Mucosa of descending colon (tissue), 3 donors: ENCODE measurements around the gene FOXD2. TPM values are rescaled to one million over a fixed set of nuclear protein-coding genes. Genes with fewer than 3 reads are reported as not detected.

ENCODE experiments used
- ATAC-seq: fragments of 200-7000 bp; cut with Tn5 transposase; one replicate; pipeline ENCODE4 v1.9.1; 2020; ENCODE audit warnings: mild to moderate bottlenecking, moderate library complexity
- DNase-seq, 3 donors: peaks; one replicate each; pipeline ENCODE4 v3.0.0-alpha.2; 2020
- H3K36me3 ChIP-seq: fragments of 200-600 bp; one replicate; pipeline ENCODE4 v1.8.0; 2021; ENCODE audit warnings: low read depth, mild to moderate bottlenecking
- H3K4me1 ChIP-seq: fragments of 200-600 bp; one replicate; pipeline ENCODE4 v1.8.0; 2021; ENCODE audit warnings: low read depth, mild to moderate bottlenecking
- H3K4me3 ChIP-seq: fragments of 200-600 bp; one replicate; pipeline ENCODE4 v1.8.0; 2021; ENCODE audit warnings: mild to moderate bottlenecking
- H3K9me3 ChIP-seq: fragments of 200-600 bp; one replicate; pipeline ENCODE4 v1.8.0; 2021; ENCODE audit warnings: mild to moderate bottlenecking
- intact Hi-C, 2 donors: fragments of 100-400 bp; cut with DNase I in 1 of 2; cut with micrococcal nuclease in 1 of 2; formaldehyde crosslinking; loops; one replicate each; pipeline versions ENCODE4 v1.11.0 to v1.11.1; 2022; cut with DNase I, micrococcal nuclease
- total RNA-seq, 3 donors: library from RNA; stranded (reverse); fragmentation: NEBNext Ultra II Directional in 2 of 3; extraction: Animal tissue kit (Norgen Biotek cat#: 25700) in 2 of 3; gene quantifications; one replicate each; pipeline versions ENCODE4 v1.2.1 to v1.2.4, GENCODE V29; 2021 to 2023
- TF ChIP-seq, protein P1 (sequence below): fragments of 200-600 bp; IDR thresholded peaks from one replicate; pipeline ENCODE4 v1.8.0; 2022; ENCODE audit warnings: antibody characterized with exemption, mild to moderate bottlenecking
- donor health status: DM: no; HTN: no; CAD: no; lungs with moderate emphysema.
- donor health status: DM: no; HTN: no; CAD: no.
- donor health status: DM: no; HTN: yes; CAD: no.

FOXD2 gene
- total RNA-seq, 3 donors from 2014 or later, result 7.7 to 24.8 (median 17.1) TPM

DNA sequence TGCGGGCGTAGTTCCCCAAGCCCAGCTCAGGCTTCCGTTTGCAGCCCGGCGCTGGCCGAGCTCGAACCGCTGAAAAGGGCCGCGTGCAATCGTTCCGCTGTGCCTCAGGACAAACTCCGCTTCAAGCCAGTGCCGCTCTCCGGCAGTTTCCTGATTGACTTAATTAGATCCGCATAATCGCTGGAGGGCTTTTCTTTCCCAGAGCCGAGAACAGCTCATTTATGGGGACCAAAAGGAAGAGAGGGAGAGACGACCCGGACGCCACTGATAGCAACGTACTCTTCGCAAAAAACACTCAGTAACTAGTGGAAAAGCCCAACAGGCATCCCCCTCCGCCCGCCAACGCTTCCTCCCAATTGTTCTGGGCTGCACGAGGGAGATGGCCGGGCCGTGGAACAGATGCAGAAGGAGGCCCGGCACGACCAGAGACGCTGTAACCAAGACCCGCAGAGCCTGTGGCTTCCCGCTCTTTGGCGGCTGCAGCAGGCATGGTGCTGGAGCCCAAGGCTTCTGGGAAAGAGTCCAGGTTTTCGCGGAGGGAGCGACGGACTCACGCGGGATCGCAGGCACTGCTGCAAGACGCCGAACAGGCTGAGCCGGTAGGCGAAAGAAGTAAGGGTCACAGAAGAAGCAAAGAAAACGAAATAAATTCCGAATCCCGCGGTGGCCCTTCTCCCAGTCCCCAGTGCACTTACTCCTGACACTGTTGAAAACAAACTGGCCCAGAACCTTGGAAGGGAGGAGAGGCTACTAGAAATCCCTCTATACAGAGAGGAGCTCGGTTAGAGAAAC is 3.6 kb upstream of the FOXD2 start:
- intact Hi-C loops, result loop anchor here (2.0 to 5.0 kb wide), 2 partner anchors 273 to 293 kb away; no protein-coding TSS in a partner anchor
- ATAC-seq, result no peak
- TF ChIP-seq, protein P1, sequence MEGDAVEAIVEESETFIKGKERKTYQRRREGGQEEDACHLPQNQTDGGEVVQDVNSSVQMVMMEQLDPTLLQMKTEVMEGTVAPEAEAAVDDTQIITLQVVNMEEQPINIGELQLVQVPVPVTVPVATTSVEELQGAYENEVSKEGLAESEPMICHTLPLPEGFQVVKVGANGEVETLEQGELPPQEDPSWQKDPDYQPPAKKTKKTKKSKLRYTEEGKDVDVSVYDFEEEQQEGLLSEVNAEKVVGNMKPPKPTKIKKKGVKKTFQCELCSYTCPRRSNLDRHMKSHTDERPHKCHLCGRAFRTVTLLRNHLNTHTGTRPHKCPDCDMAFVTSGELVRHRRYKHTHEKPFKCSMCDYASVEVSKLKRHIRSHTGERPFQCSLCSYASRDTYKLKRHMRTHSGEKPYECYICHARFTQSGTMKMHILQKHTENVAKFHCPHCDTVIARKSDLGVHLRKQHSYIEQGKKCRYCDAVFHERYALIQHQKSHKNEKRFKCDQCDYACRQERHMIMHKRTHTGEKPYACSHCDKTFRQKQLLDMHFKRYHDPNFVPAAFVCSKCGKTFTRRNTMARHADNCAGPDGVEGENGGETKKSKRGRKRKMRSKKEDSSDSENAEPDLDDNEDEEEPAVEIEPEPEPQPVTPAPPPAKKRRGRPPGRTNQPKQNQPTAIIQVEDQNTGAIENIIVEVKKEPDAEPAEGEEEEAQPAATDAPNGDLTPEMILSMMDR, result no peak
- no peaks in the 10 kb centered on the region for H3K36me3 ChIP-seq
- DNase-seq, result peak in 2 of 3 donors; percentile 57 to 67
- no peaks in the 10 kb centered on the region for H3K9me3 ChIP-seq
- no peak overlapping the region for H3K4me3 ChIP-seq
- H3K4me1 ChIP-seq, result peaks cover 12% of the 10 kb centered on the region

DNA sequence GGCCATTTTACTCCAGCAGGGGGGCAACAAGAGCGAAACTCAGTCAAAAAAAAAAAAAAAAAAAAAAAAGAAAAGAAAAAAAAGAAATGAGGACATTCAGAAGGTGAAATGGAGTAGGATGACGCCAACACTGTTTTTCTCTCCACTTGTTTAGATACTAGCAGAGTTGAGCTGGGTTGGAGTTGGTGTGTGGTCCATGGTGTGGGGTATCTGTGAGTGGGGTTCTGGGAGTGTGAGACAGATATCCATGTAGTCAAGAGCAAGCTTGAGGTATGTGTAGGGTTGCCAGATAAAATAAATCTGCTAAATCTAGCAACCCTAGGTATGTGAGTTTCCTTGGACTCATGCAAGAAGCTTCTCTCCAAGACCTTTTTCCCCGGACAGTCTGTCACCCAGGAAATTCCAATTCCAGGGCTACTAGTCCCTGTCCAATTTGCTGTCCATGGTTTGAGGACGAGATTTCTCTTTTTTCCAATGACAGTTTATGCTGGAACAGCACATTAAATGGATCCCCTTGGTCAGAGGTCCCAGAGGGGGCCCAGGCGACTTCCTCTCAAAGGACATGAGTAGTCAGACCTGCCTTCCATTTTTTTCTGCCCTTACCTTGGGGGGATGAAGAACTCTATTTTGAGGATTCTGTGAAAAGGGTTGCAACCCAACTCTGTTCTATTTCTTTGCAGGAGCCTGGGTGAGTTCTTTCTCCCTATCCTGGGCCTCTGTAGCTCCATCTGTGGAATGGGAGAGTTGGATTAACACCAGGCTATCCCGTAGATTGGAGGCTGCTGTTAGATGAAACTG is 2.1 kb upstream of the FOXD2 start:
- intact Hi-C loops, result loop anchor here in 1 of 2 donors (2.0 kb wide), 1 partner anchor 291 kb away; no protein-coding TSS in a partner anchor
- ATAC-seq (no peak), DNase-seq (no peak)
- H3K9me3 ChIP-seq, result no peaks in the 10 kb centered on the region
- no peak overlapping the region for H3K4me3 ChIP-seq
- peaks cover 12% of the 10 kb centered on the region for H3K4me1 ChIP-seq
- TF ChIP-seq, protein P1, result no peak
- H3K36me3 ChIP-seq, result no peaks in the 10 kb centered on the region

DNA sequence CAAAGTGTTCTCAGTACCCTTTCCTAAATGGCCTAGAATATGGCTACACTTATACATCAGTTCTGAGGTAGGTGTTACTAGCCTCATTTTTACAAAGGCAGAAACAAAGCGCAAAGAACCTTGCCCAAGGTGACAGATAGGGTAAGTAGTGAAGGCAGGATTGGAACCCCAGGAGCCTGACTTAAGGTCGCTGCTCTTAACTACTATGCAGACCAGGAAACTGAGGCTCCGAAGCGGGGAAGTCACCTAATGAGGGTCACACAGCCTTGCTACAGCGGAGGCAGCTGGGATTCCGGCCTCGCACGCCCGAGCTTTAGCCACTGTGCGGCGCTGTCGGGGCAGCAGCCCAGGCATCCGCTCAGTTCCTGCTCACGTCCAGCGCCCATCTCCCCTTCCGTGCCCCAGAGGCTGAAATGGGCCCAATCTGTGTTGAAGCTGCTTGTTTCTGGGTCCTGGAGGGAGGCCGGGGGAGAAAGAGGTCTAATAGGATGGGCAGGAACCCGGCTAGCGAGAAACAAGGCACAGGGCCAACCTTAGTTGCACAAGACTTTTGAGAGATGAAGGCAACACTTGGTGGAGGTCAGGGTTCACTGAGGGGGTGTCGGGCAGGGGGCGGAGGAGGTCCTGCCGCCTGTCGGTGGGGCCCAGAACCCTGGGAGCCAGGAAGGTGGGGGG is 1.4 kb upstream of the FOXD2 start:
- no peaks in the 10 kb centered on the region for H3K9me3 ChIP-seq
- no peaks in the 10 kb centered on the region for H3K36me3 ChIP-seq
- TF ChIP-seq, protein P1, result peak; percentile 92
- intact Hi-C loops, result no loop called here
- peaks cover 12% of the 10 kb centered on the region for H3K4me1 ChIP-seq
- DNase-seq (peak; percentile 90 to 94 (median 92)), ATAC-seq (peak; percentile 54)
- H3K4me3 ChIP-seq, result peak overlapping the region; percentile 62

DNA sequence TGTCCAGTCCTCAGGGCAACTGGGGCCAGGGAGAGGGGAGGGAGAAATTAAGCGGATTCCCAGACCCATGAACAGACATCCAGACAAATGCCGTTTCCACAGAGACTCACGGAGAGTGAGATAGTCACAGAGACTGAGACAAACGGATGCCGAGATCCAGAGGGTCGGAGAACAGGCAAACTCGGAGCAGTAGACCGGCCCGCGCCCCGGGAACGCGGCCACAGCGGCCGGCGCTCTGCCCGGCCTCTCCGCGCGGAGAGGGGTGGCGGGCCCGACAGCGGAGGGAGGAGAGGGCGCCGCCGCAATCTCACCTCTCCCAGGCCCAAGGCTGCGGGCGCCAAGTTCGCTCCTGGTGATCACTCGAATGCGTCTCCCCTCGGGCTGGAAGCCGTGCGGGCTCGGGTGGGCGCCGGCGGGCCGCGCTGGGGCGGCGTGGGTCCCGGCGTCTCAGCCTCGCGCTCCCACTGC is 831 bp upstream of the FOXD2 start:
- DNase-seq, result peak in 2 of 3 donors; percentile 31 to 61
- TF ChIP-seq, protein P1, result no peak
- H3K36me3 ChIP-seq, result no peaks in the 10 kb centered on the region
- ATAC-seq, result peak; percentile 5
- no peaks in the 10 kb centered on the region for H3K9me3 ChIP-seq
- H3K4me1 ChIP-seq, result peaks cover 12% of the 10 kb centered on the region
- H3K4me3 ChIP-seq, result peak overlapping the region; percentile 62
- intact Hi-C loops, result no loop called here
